Effector memory CD4-positive, alpha-beta T cell (primary cell): ENCODE measurements around the gene RNF217.

ENCODE experiments used
- DNase-seq, 3 donors: peaks; one replicate each; pipeline ENCODE4 v3.0.0-alpha.2; 2020
- H3K27ac ChIP-seq: 2 replicates; pipeline ENCODE4 v1.7.0; 2013; ENCODE audit warnings: mild to moderate bottlenecking, low read length, moderate library complexity; ENCODE audit not compliant: insufficient read depth, poor library complexity, severe bottlenecking
- H3K27me3 ChIP-seq: replicated peaks from 2 replicates; pipeline ENCODE4 v1.7.0; 2013; ENCODE audit warnings: mild to moderate bottlenecking, low read length; ENCODE audit not compliant: insufficient read depth, control insufficient read depth, poor library complexity, severe bottlenecking
- H3K36me3 ChIP-seq: 2 replicates; pipeline ENCODE4 v1.7.0; 2013; ENCODE audit warnings: mild to moderate bottlenecking, low read length, moderate library complexity; ENCODE audit not compliant: control insufficient read depth, insufficient read depth
- H3K4me1 ChIP-seq: 2 replicates; pipeline ENCODE4 v1.7.0; 2013; ENCODE audit warnings: low read length, mild to moderate bottlenecking; ENCODE audit not compliant: control insufficient read depth, insufficient read depth, poor library complexity, severe bottlenecking
- H3K4me3 ChIP-seq: 2 replicates; pipeline ENCODE4 v1.7.0; 2013; ENCODE audit warnings: low read length, low read depth, mild to moderate bottlenecking; ENCODE audit not compliant: insufficient read depth, poor library complexity, severe bottlenecking
- H3K9me3 ChIP-seq: 2 replicates; pipeline ENCODE4 v1.7.0; 2013; ENCODE audit warnings: mild to moderate bottlenecking, low read length, moderate library complexity; ENCODE audit not compliant: control insufficient read depth

Gene RNF217

GRCh38 chr6:124987999-124988591, 25.9 kb downstream of the RNF217 start:
- H3K36me3 ChIP-seq, result no peaks in the 10 kb centered on the region
- H3K27ac ChIP-seq, result no peak overlapping the region
- no peak for DNase-seq
- no peak overlapping the region for H3K4me3 ChIP-seq
- H3K9me3 ChIP-seq, result no peaks in the 10 kb centered on the region
- H3K27me3 ChIP-seq, result no peaks in the 10 kb centered on the region
- no peaks in the 10 kb centered on the region for H3K4me1 ChIP-seq

DNA sequence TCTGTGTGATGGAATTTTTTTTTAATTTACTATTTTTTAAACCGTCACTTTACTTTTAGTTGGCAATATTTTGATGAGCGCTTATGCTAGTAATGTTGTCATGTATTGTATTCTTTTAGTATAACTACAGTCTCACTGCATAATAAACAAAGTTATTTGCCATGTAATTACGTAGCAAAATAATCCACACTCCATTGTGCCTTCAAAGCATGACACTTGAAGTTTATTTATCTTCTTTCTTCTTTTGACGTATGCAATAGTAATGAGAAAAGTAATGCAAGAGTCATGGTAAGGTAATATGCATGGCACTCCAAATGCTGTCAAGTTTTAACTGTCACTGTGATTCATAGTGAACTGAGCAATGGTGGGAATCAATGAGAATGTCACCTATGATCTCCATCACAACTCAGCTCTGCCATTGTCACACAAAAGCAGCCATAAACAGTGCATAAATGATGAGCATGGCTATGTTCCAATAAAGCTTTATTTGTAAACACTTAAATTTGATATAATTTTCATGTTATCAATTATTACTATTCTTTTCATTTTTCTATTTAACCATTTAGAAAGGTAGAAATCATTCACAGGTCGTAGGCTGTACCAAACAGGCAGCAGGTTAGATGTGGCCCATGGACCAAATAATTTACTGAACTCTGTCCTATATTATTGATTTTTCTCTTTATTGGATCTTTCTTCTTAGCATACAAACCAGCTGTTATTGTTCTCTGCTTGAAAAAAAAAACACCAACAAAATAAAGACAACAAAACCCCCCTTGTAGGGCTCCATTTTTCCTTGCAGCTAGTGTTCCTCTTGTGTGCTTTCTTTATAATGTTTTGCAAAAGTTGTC, 27.1 kb downstream of the RNF217 start:
- Histone ChIP-seq H3K9me3 (no peaks in the 10 kb centered on the region), H3K36me3 (no peaks in the 10 kb centered on the region), H3K4me3 (no peak overlapping the region), H3K4me1 (no peaks in the 10 kb centered on the region), H3K27ac (no peak overlapping the region), H3K27me3 (no peaks in the 10 kb centered on the region)
- no peak for DNase-seq

DNA sequence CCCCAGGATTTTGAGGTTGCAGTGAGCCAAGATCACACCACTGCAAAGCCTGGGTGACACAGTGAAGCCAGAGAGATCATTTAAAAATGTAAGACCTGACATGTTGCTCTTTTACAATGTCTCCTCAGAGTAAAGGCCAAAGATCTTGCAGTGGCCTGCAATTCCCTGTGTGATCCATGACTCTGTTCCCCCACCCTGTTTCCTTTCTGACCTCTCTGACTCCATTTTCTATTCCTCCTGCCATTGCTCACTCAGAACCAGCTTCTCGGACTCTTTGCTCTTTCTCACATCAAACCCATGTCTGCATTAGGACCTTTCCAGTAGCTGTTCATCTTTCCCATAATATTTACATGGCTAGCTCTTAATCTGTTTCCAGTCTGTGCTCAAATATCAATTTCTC, 28.8 kb downstream of the RNF217 start:
- Histone ChIP-seq H3K4me1 (no peaks in the 10 kb centered on the region), H3K27me3 (no peaks in the 10 kb centered on the region), H3K27ac (no peak overlapping the region), H3K36me3 (no peaks in the 10 kb centered on the region), H3K4me3 (no peak overlapping the region), H3K9me3 (no peaks in the 10 kb centered on the region)
- DNase-seq, result no peak

DNA sequence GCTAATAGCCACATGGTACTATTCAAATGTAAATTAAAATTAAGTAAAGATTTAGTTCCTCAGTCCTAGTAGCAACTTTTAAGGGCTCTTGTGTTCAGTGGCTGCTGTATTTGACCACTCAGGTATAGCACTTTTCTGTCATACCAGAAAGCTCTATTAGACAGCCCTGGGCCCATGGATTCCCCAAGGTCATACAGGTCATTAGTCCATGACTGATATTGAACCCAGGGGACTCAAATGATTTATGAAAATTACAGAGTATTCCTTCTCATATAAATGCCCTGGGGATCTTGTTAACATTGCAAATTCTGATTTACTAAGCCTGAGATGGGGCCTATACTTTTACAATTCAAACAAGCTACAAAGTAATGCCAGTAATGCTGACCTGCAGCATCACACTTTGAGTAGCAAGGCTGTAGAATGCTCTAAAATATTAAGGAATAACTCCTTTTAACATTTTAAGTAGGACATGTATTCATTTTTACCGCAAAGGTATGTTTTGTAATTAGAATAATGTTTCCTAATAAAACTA, 29.6 kb downstream of the RNF217 start:
- no peaks in the 10 kb centered on the region for H3K9me3 ChIP-seq
- no peak for DNase-seq
- no peaks in the 10 kb centered on the region for H3K4me1 ChIP-seq

DNA sequence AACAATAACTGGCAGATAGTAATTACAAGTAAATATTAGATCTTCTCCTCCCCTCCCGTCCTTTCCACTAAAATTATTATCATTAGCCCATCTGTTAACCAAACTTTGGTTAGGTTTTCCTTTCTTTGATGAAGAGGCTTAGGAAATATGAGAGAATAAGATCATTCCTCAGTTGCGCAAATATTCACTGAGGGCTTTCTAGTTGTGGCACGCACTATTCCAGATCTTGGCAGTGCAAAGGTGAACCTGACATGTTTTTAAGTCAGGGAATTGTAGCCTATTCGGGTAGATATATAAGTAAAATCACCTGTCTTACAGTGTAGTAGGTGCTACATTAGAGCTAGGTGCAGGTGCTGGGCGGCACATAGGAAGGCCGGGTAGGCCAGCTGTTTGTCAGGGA, 31.1 kb downstream of the RNF217 start:
- no peaks in the 10 kb centered on the region for H3K4me1 ChIP-seq
- H3K4me3 ChIP-seq, result no peak overlapping the region
- no peak overlapping the region for H3K27ac ChIP-seq
- DNase-seq, result no peak
- no peaks in the 10 kb centered on the region for H3K27me3 ChIP-seq
- no peaks in the 10 kb centered on the region for H3K36me3 ChIP-seq
- H3K9me3 ChIP-seq, result no peaks in the 10 kb centered on the region

More for the DNA sequence above, 29.6 kb downstream of the RNF217 start:
- Histone ChIP-seq H3K4me3 (no peak overlapping the region), H3K27ac (no peak overlapping the region), H3K36me3 (no peaks in the 10 kb centered on the region), H3K27me3 (no peaks in the 10 kb centered on the region)

DNA sequence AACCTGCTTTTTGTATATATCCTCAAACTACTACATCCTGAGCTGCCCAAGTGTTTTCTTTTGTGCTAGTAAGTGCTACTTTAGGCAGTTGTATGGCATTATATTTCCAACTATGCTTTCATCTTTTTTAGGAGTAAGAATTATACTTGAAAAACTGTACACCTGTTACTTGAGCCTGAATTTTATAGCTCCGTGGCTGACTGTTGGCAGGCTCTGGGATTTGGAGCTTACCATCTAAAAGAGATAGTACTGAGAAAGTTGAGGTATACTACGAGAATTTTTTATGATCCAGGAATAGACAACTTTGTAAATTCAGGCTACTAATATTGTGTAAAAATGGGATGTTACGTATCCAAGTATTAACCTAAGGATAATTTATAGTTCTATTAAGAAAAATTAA, 32.4 kb downstream of the RNF217 start:
- H3K27ac ChIP-seq, result no peak overlapping the region
- DNase-seq, result no peak

GRCh38 chr6:124995131-124995530, 32.9 kb downstream of the RNF217 start:
- H3K27me3 ChIP-seq, result no peaks in the 10 kb centered on the region
- no peak for DNase-seq
- H3K9me3 ChIP-seq, result no peaks in the 10 kb centered on the region
- H3K36me3 ChIP-seq, result no peaks in the 10 kb centered on the region
- no peak overlapping the region for H3K4me3 ChIP-seq
- no peaks in the 10 kb centered on the region for H3K4me1 ChIP-seq
- no peak overlapping the region for H3K27ac ChIP-seq

More for the DNA sequence above, 32.4 kb downstream of the RNF217 start:
- Histone ChIP-seq H3K36me3 (no peaks in the 10 kb centered on the region), H3K4me1 (no peaks in the 10 kb centered on the region), H3K9me3 (no peaks in the 10 kb centered on the region), H3K27me3 (no peaks in the 10 kb centered on the region), H3K4me3 (no peak overlapping the region)

- no peak overlapping the region for H3K4me3 ChIP-seq
- no peak for DNase-seq
- no peak overlapping the region for H3K27ac ChIP-seq
- H3K27me3 ChIP-seq, result no peaks in the 10 kb centered on the region
- H3K36me3 ChIP-seq, result no peaks in the 10 kb centered on the region
- no peaks in the 10 kb centered on the region for H3K9me3 ChIP-seq
- no peaks in the 10 kb centered on the region for H3K4me1 ChIP-seq
Observed at GRCh38 chr6:124995645-124996325, 33.5 kb downstream of the RNF217 start.

DNA sequence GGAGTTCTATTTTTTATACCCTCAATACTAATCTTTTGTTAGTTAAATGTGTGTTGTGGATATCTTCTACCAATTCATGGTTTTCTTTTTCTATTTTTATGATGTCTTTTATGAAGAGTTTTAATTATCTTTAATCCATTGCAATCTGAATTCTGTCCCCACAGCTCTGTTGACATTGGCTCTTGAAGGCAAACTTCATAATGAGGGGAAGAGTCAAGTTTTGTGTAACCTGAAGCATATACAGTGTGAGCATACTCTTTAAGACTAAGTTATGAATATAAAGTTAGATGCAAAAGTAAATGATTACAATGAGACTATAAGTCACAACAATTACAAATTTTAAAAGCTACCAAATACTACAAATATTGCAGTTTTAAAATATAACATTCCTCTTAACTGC, 34.2 kb downstream of the RNF217 start:
- Histone ChIP-seq H3K27ac (no peak overlapping the region), H3K27me3 (no peaks in the 10 kb centered on the region), H3K4me3 (no peak overlapping the region)

More for the DNA sequence above, 34.2 kb downstream of the RNF217 start:
- DNase-seq, result no peak
- Histone ChIP-seq H3K4me1 (no peaks in the 10 kb centered on the region), H3K36me3 (no peaks in the 10 kb centered on the region), H3K9me3 (no peaks in the 10 kb centered on the region)
